Left renal cortex interstitium (tissue), 4 donors: Measurements from ENCODE around the gene TNFRSF12A. TPM values are rescaled to one million over a fixed set of nuclear protein-coding genes. Genes with fewer than 3 reads are reported as not detected.
"Not testable (repeated sequence)": the region's sequence is repeated elsewhere in the genome, so short reads cannot be mapped to it uniquely, and the experiment has no call there.

Experiments
- DNase-seq, 4 donors: peaks; one replicate each; pipeline ENCODE4 v3.0.0-alpha.2; 2013; ENCODE audit warnings: low read depth in 4 of 4, low spot score in 2 of 4, missing footprints in 1 of 4
- polyA plus RNA-seq, 4 donors: library from polyadenylated mRNA; unstranded; fragments of 120-200 nt; gene quantifications; one replicate each; pipeline ENCODE4 v1.2.1, GENCODE V29; 2013; ENCODE audit not compliant: insufficient read length in 4 of 4

The TNFRSF12A gene
- polyA plus RNA-seq, 4 donors: 10.1 to 23.1 (median 16.9) TPM

- DNase-seq: no peak
Observed at GRCh38 chr16:3045758-3046640, 25.8 kb downstream of the TNFRSF12A start, which contains the start of gene MMP25. MMP25 (plus strand) TSS chr16:3046561; CDS start chr16:3046918, 357 bp downstream.

- no peak for DNase-seq
Observed at GRCh38 chr16:3046641-3047386, 26.6 kb downstream of the TNFRSF12A start.

GRCh38 chr16:3047387-3047720 is 27.2 kb downstream of the TNFRSF12A start:
- DNase-seq: no peak

- no peak for DNase-seq
Observed at GRCh38 chr16:3049921-3050481, 29.8 kb downstream of the TNFRSF12A start.

- DNase-seq: no peak
Observed at GRCh38 chr16:3050487-3050886, 30.3 kb downstream of the TNFRSF12A start.

GRCh38 chr16:3051009-3051408 is 30.8 kb downstream of the TNFRSF12A start:
- no peak for DNase-seq

GRCh38 chr16:3051494-3051893 is 31.3 kb downstream of the TNFRSF12A start:
- no peak for DNase-seq

GRCh38 chr16:3052571-3053329 is 32.6 kb downstream of the TNFRSF12A start:
- not testable (repeated sequence) for DNase-seq

- DNase-seq: not testable (repeated sequence)
Observed at GRCh38 chr16:3053330-3053710, 33.2 kb downstream of the TNFRSF12A start.

GRCh38 chr16:3054965-3055733 is 35.0 kb downstream of the TNFRSF12A start:
- no peak for DNase-seq

- DNase-seq: not testable (repeated sequence)
Observed at GRCh38 chr16:3055734-3056115, 35.6 kb downstream of the TNFRSF12A start.

- DNase-seq: no peak
Observed at GRCh38 chr16:3056336-3057180, 36.4 kb downstream of the TNFRSF12A start.

- DNase-seq: no peak
Observed at GRCh38 chr16:3057181-3058138, 37.3 kb downstream of the TNFRSF12A start.

GRCh38 chr16:3058139-3059030 is 38.2 kb downstream of the TNFRSF12A start:
- DNase-seq: no peak

GRCh38 chr16:3059041-3059722 is 39.0 kb downstream of the TNFRSF12A start:
- peak; percentile 63 to 84 (median 80) for DNase-seq

- DNase-seq: no peak
Observed at GRCh38 chr16:3059723-3060242, 39.6 kb downstream of the TNFRSF12A start.
